Activated naive CD8-positive, alpha-beta T cell treated with anti-CD3 and anti-CD28 coated beads, Interleukin-2, amount 10 ng/mL, durations not matched to agents 7 days and 5 days (primary cell): ENCODE results near the gene CLOCK. TPM values are rescaled to one million over a fixed set of nuclear protein-coding genes. Genes with fewer than 3 reads are reported as not detected.
A peak's percentile ranks its signal among the peaks of the same experiment; 100 is the strongest.

Experiments
- ATAC-seq: fragments of 150-1000 bp; cut with Tn5 transposase; one replicate; pipeline ENCODE4 v1.10.0; 2021; ENCODE audit warnings: low read depth, moderate library complexity
- POLR2A ChIA-PET: fragments of 350-600 bp; sonication (Branson Sonifier 250); formaldehyde crosslinking; loops from one replicate; lab custom pipeline; 2021; ENCODE audit warnings: antibody characterized with exemption; lab: Charles Lee
- DNase-seq: peaks from one replicate; pipeline ENCODE4 v3.0.0; 2021
- H3K27ac Mint-ChIP-seq: one replicate; pipeline ENCODE4 v1.8.0; 2022; ENCODE audit warnings: mild to moderate bottlenecking, mixed read lengths
- H3K27me3 Mint-ChIP-seq: one replicate; pipeline ENCODE4 v1.8.0; 2022; ENCODE audit warnings: mild to moderate bottlenecking, moderate library complexity, mixed read lengths
- H3K36me3 Mint-ChIP-seq: one replicate; pipeline ENCODE4 v1.8.0; 2021; ENCODE audit warnings: mild to moderate bottlenecking, mixed read lengths
- H3K4me1 Mint-ChIP-seq: one replicate; pipeline ENCODE4 v1.8.0; 2021; ENCODE audit warnings: mixed read lengths
- H3K4me3 Mint-ChIP-seq: one replicate; pipeline ENCODE4 v1.8.0; 2022; ENCODE audit warnings: mild to moderate bottlenecking, moderate library complexity, mixed read lengths
- H3K9me3 Mint-ChIP-seq: one replicate; pipeline ENCODE4 v1.8.0; 2021; ENCODE audit warnings: mixed read lengths
- total RNA-seq, 2 experiments: library from RNA; stranded (reverse); gene quantifications; one replicate each; pipeline ENCODE4 v1.2.3, GENCODE V29; 2021

CLOCK gene
- total RNA-seq, 2 experiments from 2014 or later: 8.5 to 9.1 TPM

GRCh38 chr4:55530691-55531090 is 16.0 kb downstream of the CLOCK start:
- POLR2A ChIA-PET: no interaction called here
- ATAC-seq (no peak), DNase-seq (no peak)
- Mint-ChIP-seq H3K4me3 (no peak overlapping the region), H3K9me3 (peaks cover 12% of the 10 kb centered on the region), H3K36me3 (peaks cover 37% of the 10 kb centered on the region), H3K27me3 (no peaks in the 10 kb centered on the region), H3K4me1 (no peaks in the 10 kb centered on the region), H3K27ac (no peak overlapping the region)

- Mint-ChIP-seq H3K27me3 (no peaks in the 10 kb centered on the region), H3K27ac (no peak overlapping the region), H3K4me1 (no peaks in the 10 kb centered on the region), H3K36me3 (peaks cover 37% of the 10 kb centered on the region), H3K9me3 (peaks cover 12% of the 10 kb centered on the region), H3K4me3 (no peak overlapping the region)
- POLR2A ChIA-PET: no interaction called here
- DNase-seq (no peak), ATAC-seq (no peak)
Measured at GRCh38 chr4:55530167-55530566, 16.5 kb downstream of the CLOCK start.

GRCh38 chr4:55528491-55528890 is 18.2 kb downstream of the CLOCK start:
- POLR2A ChIA-PET: no interaction called here

GRCh38 chr4:55524844-55525571 is 21.7 kb downstream of the CLOCK start:
- Mint-ChIP-seq H3K27me3 (no peaks in the 10 kb centered on the region), H3K4me3 (no peak overlapping the region)
- no peak for DNase-seq

More at GRCh38 chr4:55528491-55528890, 18.2 kb downstream of the CLOCK start:
- H3K27me3 Mint-ChIP-seq: no peaks in the 10 kb centered on the region
- H3K27ac Mint-ChIP-seq: no peak overlapping the region
- ATAC-seq: no peak
- H3K4me1 Mint-ChIP-seq: no peaks in the 10 kb centered on the region
- no peak for DNase-seq
- peaks cover 7% of the 10 kb centered on the region for H3K9me3 Mint-ChIP-seq
- no peak overlapping the region for H3K4me3 Mint-ChIP-seq
- H3K36me3 Mint-ChIP-seq: peaks cover 31% of the 10 kb centered on the region

GRCh38 chr4:55518442-55518841 is 28.3 kb downstream of the CLOCK start:
- Mint-ChIP-seq H3K4me3 (no peak overlapping the region), H3K9me3 (peaks cover 7% of the 10 kb centered on the region), H3K27me3 (no peaks in the 10 kb centered on the region), H3K36me3 (peaks cover 20% of the 10 kb centered on the region), H3K4me1 (peaks cover 1% of the 10 kb centered on the region), H3K27ac (no peak overlapping the region)
- DNase-seq (no peak), ATAC-seq (no peak)
- POLR2A ChIA-PET: no interaction called here

More at GRCh38 chr4:55524844-55525571, 21.7 kb downstream of the CLOCK start:
- POLR2A ChIA-PET: no interaction called here
- Mint-ChIP-seq H3K27ac (no peak overlapping the region), H3K4me1 (peaks cover 1% of the 10 kb centered on the region), H3K9me3 (peaks cover 5% of the 10 kb centered on the region), H3K36me3 (peaks cover 22% of the 10 kb centered on the region)
- ATAC-seq: no peak

- Mint-ChIP-seq H3K27ac (no peak overlapping the region), H3K4me3 (no peak overlapping the region), H3K4me1 (peaks cover 1% of the 10 kb centered on the region), H3K36me3 (peaks cover 20% of the 10 kb centered on the region), H3K27me3 (no peaks in the 10 kb centered on the region), H3K9me3 (peaks cover 7% of the 10 kb centered on the region)
- DNase-seq (no peak), ATAC-seq (no peak)
- POLR2A ChIA-PET: no interaction called here
Measured at GRCh38 chr4:55517526-55518229, 29.0 kb downstream of the CLOCK start.

GRCh38 chr4:55512922-55513571 is 33.7 kb downstream of the CLOCK start:
- Mint-ChIP-seq H3K27me3 (no peaks in the 10 kb centered on the region), H3K9me3 (peaks cover 7% of the 10 kb centered on the region), H3K4me1 (peaks cover 10% of the 10 kb centered on the region), H3K4me3 (no peak overlapping the region), H3K36me3 (peaks cover 18% of the 10 kb centered on the region), H3K27ac (no peak overlapping the region)
- POLR2A ChIA-PET: no interaction called here
- ATAC-seq (no peak), DNase-seq (no peak)

- POLR2A ChIA-PET: no interaction called here
- ATAC-seq (no peak), DNase-seq (no peak)
- H3K27ac Mint-ChIP-seq: no peak overlapping the region
- no peaks in the 10 kb centered on the region for H3K27me3 Mint-ChIP-seq
- peaks cover 15% of the 10 kb centered on the region for H3K36me3 Mint-ChIP-seq
- H3K4me3 Mint-ChIP-seq: no peak overlapping the region
- peaks cover 4% of the 10 kb centered on the region for H3K9me3 Mint-ChIP-seq
- peaks cover 10% of the 10 kb centered on the region for H3K4me1 Mint-ChIP-seq
Measured at GRCh38 chr4:55512077-55512476, 34.6 kb downstream of the CLOCK start.

GRCh38 chr4:55510685-55511084 is 36.0 kb downstream of the CLOCK start:
- no peak for DNase-seq
- POLR2A ChIA-PET: no interaction called here
- peaks cover 13% of the 10 kb centered on the region for H3K36me3 Mint-ChIP-seq
- peaks cover 10% of the 10 kb centered on the region for H3K4me1 Mint-ChIP-seq
- H3K9me3 Mint-ChIP-seq: peaks cover 4% of the 10 kb centered on the region
- no peak overlapping the region for H3K4me3 Mint-ChIP-seq
- ATAC-seq: no peak
- no peaks in the 10 kb centered on the region for H3K27me3 Mint-ChIP-seq
- peak overlapping the region; percentile 28 for H3K27ac Mint-ChIP-seq

GRCh38 chr4:55509266-55509665 is 37.4 kb downstream of the CLOCK start:
- ATAC-seq (no peak), DNase-seq (no peak)
- Mint-ChIP-seq H3K4me3 (no peak overlapping the region), H3K4me1 (peaks cover 10% of the 10 kb centered on the region), H3K27ac (no peak overlapping the region), H3K36me3 (peaks cover 13% of the 10 kb centered on the region), H3K27me3 (no peaks in the 10 kb centered on the region), H3K9me3 (peaks cover 4% of the 10 kb centered on the region)
- POLR2A ChIA-PET: no interaction called here

GRCh38 chr4:55507612-55508011 is 39.1 kb downstream of the CLOCK start:
- POLR2A ChIA-PET: no interaction called here

GRCh38 chr4:55503169-55503568 is 43.5 kb downstream of the CLOCK start:
- Mint-ChIP-seq H3K4me1 (no peaks in the 10 kb centered on the region), H3K9me3 (no peaks in the 10 kb centered on the region), H3K27me3 (no peaks in the 10 kb centered on the region), H3K27ac (no peak overlapping the region), H3K4me3 (no peak overlapping the region), H3K36me3 (peaks cover 7% of the 10 kb centered on the region)
- DNase-seq: no peak
- POLR2A ChIA-PET: no interaction called here
- no peak for ATAC-seq

More at GRCh38 chr4:55507612-55508011, 39.1 kb downstream of the CLOCK start:
- H3K4me1 Mint-ChIP-seq: peaks cover 10% of the 10 kb centered on the region
- H3K27me3 Mint-ChIP-seq: no peaks in the 10 kb centered on the region
- ATAC-seq (no peak), DNase-seq (no peak)
- H3K27ac Mint-ChIP-seq: no peak overlapping the region
- H3K4me3 Mint-ChIP-seq: no peak overlapping the region
- H3K36me3 Mint-ChIP-seq: peaks cover 17% of the 10 kb centered on the region
- peaks cover 4% of the 10 kb centered on the region for H3K9me3 Mint-ChIP-seq

GRCh38 chr4:55500072-55500471 is 46.6 kb downstream of the CLOCK start:
- H3K4me3 Mint-ChIP-seq: no peak overlapping the region
- H3K4me1 Mint-ChIP-seq: no peaks in the 10 kb centered on the region
- no peaks in the 10 kb centered on the region for H3K27me3 Mint-ChIP-seq
- no peak overlapping the region for H3K27ac Mint-ChIP-seq
- no peak for DNase-seq
- ATAC-seq: no peak
- H3K9me3 Mint-ChIP-seq: no peaks in the 10 kb centered on the region
- peaks cover 11% of the 10 kb centered on the region for H3K36me3 Mint-ChIP-seq
- POLR2A ChIA-PET: no interaction called here
